GM23338 (cell line): Measurements from ENCODE around the gene RPE.

ENCODE experiments used
- CREB1 ChIP-seq: fragments of 250-450 bp; sonication (Bioruptor Pico); IDR thresholded peaks from 2 replicates; pipeline ENCODE4 v1.5.0; 2020; ENCODE audit warnings: low read depth, mild to moderate bottlenecking, moderate library complexity
- EZH2 ChIP-seq: fragments of 200-600 bp; sonication (generic); IDR thresholded peaks from one replicate; pipeline ENCODE4 v1.8.0; 2017; ENCODE audit warnings: antibody characterized with exemption, mild to moderate bottlenecking, low read depth; ENCODE audit not compliant: unreplicated experiment
- EZH2phosphoT487 ChIP-seq: fragments of 200-600 bp; sonication (generic); IDR thresholded peaks from one replicate; pipeline ENCODE4 v1.8.1; 2018; ENCODE audit warnings: antibody characterized with exemption; ENCODE audit not compliant: unreplicated experiment
- JUNB ChIP-seq: IDR thresholded peaks from one replicate; pipeline ENCODE4 v1.6.1; 2016; ENCODE audit warnings: antibody characterized with exemption; ENCODE audit not compliant: unreplicated experiment
- NANOG ChIP-seq: IDR thresholded peaks from 2 replicates; pipeline ENCODE4 v1.6.1; 2016; ENCODE audit warnings: antibody characterized with exemption, borderline replicate concordance
- POLR2AphosphoS5 ChIP-seq: IDR thresholded peaks from 2 replicates; pipeline ENCODE4 v1.6.1; 2016; ENCODE audit warnings: antibody characterized with exemption, low read depth
- STAT1 ChIP-seq: IDR thresholded peaks from one replicate; pipeline ENCODE4 v1.6.1; 2016; ENCODE audit warnings: antibody characterized with exemption; ENCODE audit not compliant: unreplicated experiment
- ZNF114 ChIP-seq: fragments of 250-450 bp; sonication (Bioruptor Pico); IDR thresholded peaks from 2 replicates; pipeline ENCODE4 v1.5.0; 2020; ENCODE audit warnings: mild to moderate bottlenecking, moderate library complexity
- ZNF331 ChIP-seq: fragments of 250-450 bp; sonication (Bioruptor Pico); IDR thresholded peaks from 2 replicates; pipeline ENCODE4 v1.5.0; 2020; ENCODE audit warnings: low read depth, mild to moderate bottlenecking, moderate library complexity
- TF ChIP-seq, protein P1 (sequence below), 2 experiments: fragments of 200-600 bp in 1 of 2; sonication (generic) in 1 of 2; conservative IDR thresholded peaks; 2 replicates each; pipeline versions ENCODE4 v1.5.1 to v1.6.1; 2016 to 2017; ENCODE audit warnings: antibody characterized with exemption in 2 of 2, low read depth in 2 of 2, mild to moderate bottlenecking in 2 of 2, moderate library complexity in 1 of 2
- TF ChIP-seq, protein P2 (sequence below): IDR thresholded peaks from one replicate; pipeline ENCODE4 v1.6.1; 2018; ENCODE audit warnings: antibody characterized with exemption; ENCODE audit not compliant: unreplicated experiment
- TF ChIP-seq, protein P3 (sequence below): IDR thresholded peaks from 2 replicates; pipeline ENCODE4 v1.6.1; 2016; ENCODE audit warnings: antibody characterized with exemption

DNA sequence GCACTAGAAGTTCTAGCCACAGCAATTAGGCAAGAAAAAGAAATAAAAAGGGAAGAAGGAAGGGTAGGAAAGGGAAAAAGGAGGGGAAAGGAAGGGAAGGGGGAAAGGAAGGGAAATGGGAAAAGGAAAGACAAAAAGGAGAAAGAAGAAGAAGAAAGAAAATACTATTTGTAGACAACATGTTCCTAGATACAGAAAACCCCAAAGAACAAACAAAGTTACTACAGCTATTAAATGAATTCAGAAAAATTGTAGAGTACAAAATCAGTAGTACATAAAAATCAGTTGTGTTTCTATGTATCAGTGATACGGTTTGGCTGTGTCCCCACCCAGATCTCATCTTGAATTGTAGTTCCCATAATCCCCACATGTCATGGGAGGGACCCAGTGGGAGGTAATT is 52.3 kb downstream of the RPE start:
- TF ChIP-seq, protein P1, sequence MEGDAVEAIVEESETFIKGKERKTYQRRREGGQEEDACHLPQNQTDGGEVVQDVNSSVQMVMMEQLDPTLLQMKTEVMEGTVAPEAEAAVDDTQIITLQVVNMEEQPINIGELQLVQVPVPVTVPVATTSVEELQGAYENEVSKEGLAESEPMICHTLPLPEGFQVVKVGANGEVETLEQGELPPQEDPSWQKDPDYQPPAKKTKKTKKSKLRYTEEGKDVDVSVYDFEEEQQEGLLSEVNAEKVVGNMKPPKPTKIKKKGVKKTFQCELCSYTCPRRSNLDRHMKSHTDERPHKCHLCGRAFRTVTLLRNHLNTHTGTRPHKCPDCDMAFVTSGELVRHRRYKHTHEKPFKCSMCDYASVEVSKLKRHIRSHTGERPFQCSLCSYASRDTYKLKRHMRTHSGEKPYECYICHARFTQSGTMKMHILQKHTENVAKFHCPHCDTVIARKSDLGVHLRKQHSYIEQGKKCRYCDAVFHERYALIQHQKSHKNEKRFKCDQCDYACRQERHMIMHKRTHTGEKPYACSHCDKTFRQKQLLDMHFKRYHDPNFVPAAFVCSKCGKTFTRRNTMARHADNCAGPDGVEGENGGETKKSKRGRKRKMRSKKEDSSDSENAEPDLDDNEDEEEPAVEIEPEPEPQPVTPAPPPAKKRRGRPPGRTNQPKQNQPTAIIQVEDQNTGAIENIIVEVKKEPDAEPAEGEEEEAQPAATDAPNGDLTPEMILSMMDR (conservative IDR thresholded peaks at IDR 0.05; ENCODE audit: low read depth in 2 of 2): no peak
- TF ChIP-seq EZH2: no peak
- TF ChIP-seq, protein P2, sequence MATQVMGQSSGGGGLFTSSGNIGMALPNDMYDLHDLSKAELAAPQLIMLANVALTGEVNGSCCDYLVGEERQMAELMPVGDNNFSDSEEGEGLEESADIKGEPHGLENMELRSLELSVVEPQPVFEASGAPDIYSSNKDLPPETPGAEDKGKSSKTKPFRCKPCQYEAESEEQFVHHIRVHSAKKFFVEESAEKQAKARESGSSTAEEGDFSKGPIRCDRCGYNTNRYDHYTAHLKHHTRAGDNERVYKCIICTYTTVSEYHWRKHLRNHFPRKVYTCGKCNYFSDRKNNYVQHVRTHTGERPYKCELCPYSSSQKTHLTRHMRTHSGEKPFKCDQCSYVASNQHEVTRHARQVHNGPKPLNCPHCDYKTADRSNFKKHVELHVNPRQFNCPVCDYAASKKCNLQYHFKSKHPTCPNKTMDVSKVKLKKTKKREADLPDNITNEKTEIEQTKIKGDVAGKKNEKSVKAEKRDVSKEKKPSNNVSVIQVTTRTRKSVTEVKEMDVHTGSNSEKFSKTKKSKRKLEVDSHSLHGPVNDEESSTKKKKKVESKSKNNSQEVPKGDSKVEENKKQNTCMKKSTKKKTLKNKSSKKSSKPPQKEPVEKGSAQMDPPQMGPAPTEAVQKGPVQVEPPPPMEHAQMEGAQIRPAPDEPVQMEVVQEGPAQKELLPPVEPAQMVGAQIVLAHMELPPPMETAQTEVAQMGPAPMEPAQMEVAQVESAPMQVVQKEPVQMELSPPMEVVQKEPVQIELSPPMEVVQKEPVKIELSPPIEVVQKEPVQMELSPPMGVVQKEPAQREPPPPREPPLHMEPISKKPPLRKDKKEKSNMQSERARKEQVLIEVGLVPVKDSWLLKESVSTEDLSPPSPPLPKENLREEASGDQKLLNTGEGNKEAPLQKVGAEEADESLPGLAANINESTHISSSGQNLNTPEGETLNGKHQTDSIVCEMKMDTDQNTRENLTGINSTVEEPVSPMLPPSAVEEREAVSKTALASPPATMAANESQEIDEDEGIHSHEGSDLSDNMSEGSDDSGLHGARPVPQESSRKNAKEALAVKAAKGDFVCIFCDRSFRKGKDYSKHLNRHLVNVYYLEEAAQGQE: no peak
- no peak for TF ChIP-seq POLR2AphosphoS5
- TF ChIP-seq EZH2phosphoT487: no peak
- no peak for TF ChIP-seq STAT1
- TF ChIP-seq CREB1 (CRISPR knock-in tag): no peak
- TF ChIP-seq JUNB: no peak
- no peak for TF ChIP-seq NANOG
- TF ChIP-seq, protein P3, sequence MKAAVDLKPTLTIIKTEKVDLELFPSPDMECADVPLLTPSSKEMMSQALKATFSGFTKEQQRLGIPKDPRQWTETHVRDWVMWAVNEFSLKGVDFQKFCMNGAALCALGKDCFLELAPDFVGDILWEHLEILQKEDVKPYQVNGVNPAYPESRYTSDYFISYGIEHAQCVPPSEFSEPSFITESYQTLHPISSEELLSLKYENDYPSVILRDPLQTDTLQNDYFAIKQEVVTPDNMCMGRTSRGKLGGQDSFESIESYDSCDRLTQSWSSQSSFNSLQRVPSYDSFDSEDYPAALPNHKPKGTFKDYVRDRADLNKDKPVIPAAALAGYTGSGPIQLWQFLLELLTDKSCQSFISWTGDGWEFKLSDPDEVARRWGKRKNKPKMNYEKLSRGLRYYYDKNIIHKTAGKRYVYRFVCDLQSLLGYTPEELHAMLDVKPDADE: no peak
- TF ChIP-seq ZNF114: no peak
- no peak for TF ChIP-seq ZNF331 (CRISPR knock-in tag)
